GM12878 (cell line): ENCODE results near the gene SPAAR. TPM values are rescaled to one million over a fixed set of nuclear protein-coding genes. Genes with fewer than 3 reads are reported as not detected.

ENCODE experiments used
- BCL11A ChIP-seq: IDR thresholded peaks from 2 replicates; pipeline ENCODE4 v1.6.1; 2011; ENCODE audit warnings: low read depth, low read length
- MTA2 ChIP-seq: fragments of 450-650 bp; IDR thresholded peaks from 2 replicates; pipeline ENCODE4 v1.6.1; 2016; ENCODE audit warnings: low read depth, mild to moderate bottlenecking, moderate library complexity
- NR2F1 ChIP-seq: fragments of 450-650 bp; conservative IDR thresholded peaks from 2 replicates; pipeline ENCODE4 v1.6.1; 2017; ENCODE audit warnings: mild to moderate bottlenecking
- PAX5 ChIP-seq: IDR thresholded peaks from 2 replicates; pipeline ENCODE4 v1.6.1; 2011; ENCODE audit warnings: low read depth, low read length, borderline replicate concordance
- SPI1 ChIP-seq: IDR thresholded peaks from 2 replicates; pipeline ENCODE4 v1.6.1; 2011; ENCODE audit warnings: low read depth, mild to moderate bottlenecking, low read length, moderate library complexity, borderline replicate concordance; ENCODE audit not compliant: insufficient read depth
- TCF3 ChIP-seq: IDR thresholded peaks from 2 replicates; pipeline ENCODE4 v1.6.1; 2012; ENCODE audit warnings: low read depth, mild to moderate bottlenecking, low read length, borderline replicate concordance; ENCODE audit not compliant: insufficient read depth
- TCF7 ChIP-seq: IDR thresholded peaks from 2 replicates; pipeline ENCODE4 v1.6.1; 2014; ENCODE audit warnings: antibody characterized with exemption, borderline replicate concordance
- polyA plus RNA-seq, 11 experiments: library from polyadenylated mRNA; depleted of rRNA in 4 of 11; unstranded in 6 of 11; stranded (reverse) in 5 of 11; fragments of >200 nt; fragmentation: Nextera tagmentation in 4 of 11; fragmentation: Illumina TruSeq in 1 of 11; extraction: Ambion mirVana in 4 of 11; extraction: Trizol in 1 of 11; gene quantifications; 1 replicate in 1 of 11; 2 replicates in 10 of 11; pipeline versions ENCODE4 v1.2.1 to v1.2.3, GENCODE V29; 2011 to 2016; ENCODE audit warnings: inconsistent platforms in 2 of 11, missing spikeins in 2 of 11, low read depth in 1 of 11
- total RNA-seq, 4 experiments: library from RNA; depleted of rRNA in 3 of 4; stranded (reverse); fragments of >200 nt in 3 of 4; fragmentation: Illumina TruSeq in 1 of 4; extraction: Trizol in 1 of 4; gene quantifications; 2 replicates each; pipeline versions ENCODE4 v1.2.1 to v1.2.3, GENCODE V29; 2013 to 2021
- TF ChIP-seq, protein P1 (sequence below): fragments of 450-650 bp; formaldehyde crosslinking; IDR thresholded peaks from 2 replicates; pipeline ENCODE4 v1.5.0; 2022; ENCODE audit warnings: mild to moderate bottlenecking, missing genetic modification characterization
- TF ChIP-seq, protein P2 (sequence below), 3 experiments: IDR thresholded peaks in 2 of 3; conservative IDR thresholded peaks in 1 of 3; 2 replicates each; pipeline ENCODE4 v1.5.1; 2011; ENCODE audit warnings: low read depth in 3 of 3, low read length in 3 of 3, mild to moderate bottlenecking in 3 of 3, control low read depth in 2 of 3, moderate library complexity in 2 of 3, inconsistent platforms in 1 of 3, mixed read lengths in 1 of 3; ENCODE audit not compliant: control insufficient read depth in 2 of 3, insufficient read depth in 1 of 3; ENCODE audit errors: extremely low read depth in 1 of 3
- TF ChIP-seq, protein P3 (sequence below): fragments of 450-650 bp; IDR thresholded peaks from 2 replicates; pipeline ENCODE4 v1.6.1; 2017; ENCODE audit warnings: mild to moderate bottlenecking, moderate library complexity

The SPAAR gene
- total and polyA plus RNA-seq, 10 of the 15 experiments (the other 5 are each of a cell fraction or from before 2014, with no cell fraction given): not detected

DNA sequence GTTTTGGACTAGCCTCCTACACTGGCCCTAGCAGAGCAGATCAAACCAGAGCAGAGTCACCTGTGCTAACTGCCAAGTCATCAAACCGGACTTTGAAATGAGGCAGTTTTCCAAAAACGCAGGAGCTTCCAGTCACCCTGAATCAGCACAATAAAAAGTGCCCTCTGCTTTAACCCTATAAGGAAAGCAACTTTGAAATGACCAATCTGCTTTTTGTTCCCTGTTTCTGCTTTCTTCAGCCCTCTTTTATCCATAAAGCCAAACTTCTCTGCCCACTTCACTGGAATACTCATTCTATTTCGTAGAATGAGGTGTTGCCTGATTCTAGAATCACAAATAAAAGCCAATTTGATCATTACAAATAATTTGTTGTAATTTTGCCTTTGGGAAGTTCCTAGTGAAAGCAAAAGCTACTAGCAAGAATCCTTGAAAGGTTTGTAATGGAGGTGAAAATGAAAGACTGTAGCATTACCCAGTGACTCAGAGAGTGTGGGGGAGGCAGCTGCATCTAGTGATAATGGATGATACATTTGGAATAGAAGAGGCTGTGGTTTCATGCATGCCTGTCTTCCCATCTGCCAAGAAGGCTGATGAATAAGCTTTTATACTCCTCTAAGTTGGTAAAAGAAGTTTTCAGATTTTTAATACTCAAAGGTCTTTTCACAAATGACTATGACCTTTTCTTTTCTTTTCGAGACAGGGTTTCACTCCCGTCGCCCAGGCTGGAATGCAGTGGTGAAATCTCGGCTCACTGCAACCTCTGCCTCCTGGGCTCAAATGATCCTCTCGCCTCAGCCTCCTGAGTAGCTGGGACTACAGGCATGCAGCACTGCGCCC lies 14.9 kb downstream of the SPAAR start (continued):
- TF ChIP-seq SPI1 (no peak), MTA2 (no peak), NR2F1 (no peak), PAX5 (no peak), TCF7 (no peak), TCF3 (no peak), BCL11A (no peak)
- TF ChIP-seq, protein P1, sequence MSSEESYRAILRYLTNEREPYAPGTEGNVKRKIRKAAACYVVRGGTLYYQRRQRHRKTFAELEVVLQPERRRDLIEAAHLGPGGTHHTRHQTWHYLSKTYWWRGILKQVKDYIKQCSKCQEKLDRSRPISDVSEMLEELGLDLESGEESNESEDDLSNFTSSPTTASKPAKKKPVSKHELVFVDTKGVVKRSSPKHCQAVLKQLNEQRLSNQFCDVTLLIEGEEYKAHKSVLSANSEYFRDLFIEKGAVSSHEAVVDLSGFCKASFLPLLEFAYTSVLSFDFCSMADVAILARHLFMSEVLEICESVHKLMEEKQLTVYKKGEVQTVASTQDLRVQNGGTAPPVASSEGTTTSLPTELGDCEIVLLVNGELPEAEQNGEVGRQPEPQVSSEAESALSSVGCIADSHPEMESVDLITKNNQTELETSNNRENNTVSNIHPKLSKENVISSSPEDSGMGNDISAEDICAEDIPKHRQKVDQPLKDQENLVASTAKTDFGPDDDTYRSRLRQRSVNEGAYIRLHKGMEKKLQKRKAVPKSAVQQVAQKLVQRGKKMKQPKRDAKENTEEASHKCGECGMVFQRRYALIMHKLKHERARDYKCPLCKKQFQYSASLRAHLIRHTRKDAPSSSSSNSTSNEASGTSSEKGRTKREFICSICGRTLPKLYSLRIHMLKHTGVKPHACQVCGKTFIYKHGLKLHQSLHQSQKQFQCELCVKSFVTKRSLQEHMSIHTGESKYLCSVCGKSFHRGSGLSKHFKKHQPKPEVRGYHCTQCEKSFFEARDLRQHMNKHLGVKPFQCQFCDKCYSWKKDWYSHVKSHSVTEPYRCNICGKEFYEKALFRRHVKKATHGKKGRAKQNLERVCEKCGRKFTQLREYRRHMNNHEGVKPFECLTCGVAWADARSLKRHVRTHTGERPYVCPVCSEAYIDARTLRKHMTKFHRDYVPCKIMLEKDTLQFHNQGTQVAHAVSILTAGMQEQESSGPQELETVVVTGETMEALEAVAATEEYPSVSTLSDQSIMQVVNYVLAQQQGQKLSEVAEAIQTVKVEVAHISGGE (CRISPR knock-in tag): no peak
- TF ChIP-seq, protein P2, sequence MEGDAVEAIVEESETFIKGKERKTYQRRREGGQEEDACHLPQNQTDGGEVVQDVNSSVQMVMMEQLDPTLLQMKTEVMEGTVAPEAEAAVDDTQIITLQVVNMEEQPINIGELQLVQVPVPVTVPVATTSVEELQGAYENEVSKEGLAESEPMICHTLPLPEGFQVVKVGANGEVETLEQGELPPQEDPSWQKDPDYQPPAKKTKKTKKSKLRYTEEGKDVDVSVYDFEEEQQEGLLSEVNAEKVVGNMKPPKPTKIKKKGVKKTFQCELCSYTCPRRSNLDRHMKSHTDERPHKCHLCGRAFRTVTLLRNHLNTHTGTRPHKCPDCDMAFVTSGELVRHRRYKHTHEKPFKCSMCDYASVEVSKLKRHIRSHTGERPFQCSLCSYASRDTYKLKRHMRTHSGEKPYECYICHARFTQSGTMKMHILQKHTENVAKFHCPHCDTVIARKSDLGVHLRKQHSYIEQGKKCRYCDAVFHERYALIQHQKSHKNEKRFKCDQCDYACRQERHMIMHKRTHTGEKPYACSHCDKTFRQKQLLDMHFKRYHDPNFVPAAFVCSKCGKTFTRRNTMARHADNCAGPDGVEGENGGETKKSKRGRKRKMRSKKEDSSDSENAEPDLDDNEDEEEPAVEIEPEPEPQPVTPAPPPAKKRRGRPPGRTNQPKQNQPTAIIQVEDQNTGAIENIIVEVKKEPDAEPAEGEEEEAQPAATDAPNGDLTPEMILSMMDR (IDR thresholded peaks at IDR 0.05 in 2 of 3, conservative IDR thresholded peaks at IDR 0.05 in 1 of 3; ENCODE audit: control insufficient read depth in 2 of 3, extremely low read depth in 1 of 3, insufficient read depth in 1 of 3, low read depth in 3 of 3, low read length in 3 of 3): no peak
- TF ChIP-seq, protein P3, sequence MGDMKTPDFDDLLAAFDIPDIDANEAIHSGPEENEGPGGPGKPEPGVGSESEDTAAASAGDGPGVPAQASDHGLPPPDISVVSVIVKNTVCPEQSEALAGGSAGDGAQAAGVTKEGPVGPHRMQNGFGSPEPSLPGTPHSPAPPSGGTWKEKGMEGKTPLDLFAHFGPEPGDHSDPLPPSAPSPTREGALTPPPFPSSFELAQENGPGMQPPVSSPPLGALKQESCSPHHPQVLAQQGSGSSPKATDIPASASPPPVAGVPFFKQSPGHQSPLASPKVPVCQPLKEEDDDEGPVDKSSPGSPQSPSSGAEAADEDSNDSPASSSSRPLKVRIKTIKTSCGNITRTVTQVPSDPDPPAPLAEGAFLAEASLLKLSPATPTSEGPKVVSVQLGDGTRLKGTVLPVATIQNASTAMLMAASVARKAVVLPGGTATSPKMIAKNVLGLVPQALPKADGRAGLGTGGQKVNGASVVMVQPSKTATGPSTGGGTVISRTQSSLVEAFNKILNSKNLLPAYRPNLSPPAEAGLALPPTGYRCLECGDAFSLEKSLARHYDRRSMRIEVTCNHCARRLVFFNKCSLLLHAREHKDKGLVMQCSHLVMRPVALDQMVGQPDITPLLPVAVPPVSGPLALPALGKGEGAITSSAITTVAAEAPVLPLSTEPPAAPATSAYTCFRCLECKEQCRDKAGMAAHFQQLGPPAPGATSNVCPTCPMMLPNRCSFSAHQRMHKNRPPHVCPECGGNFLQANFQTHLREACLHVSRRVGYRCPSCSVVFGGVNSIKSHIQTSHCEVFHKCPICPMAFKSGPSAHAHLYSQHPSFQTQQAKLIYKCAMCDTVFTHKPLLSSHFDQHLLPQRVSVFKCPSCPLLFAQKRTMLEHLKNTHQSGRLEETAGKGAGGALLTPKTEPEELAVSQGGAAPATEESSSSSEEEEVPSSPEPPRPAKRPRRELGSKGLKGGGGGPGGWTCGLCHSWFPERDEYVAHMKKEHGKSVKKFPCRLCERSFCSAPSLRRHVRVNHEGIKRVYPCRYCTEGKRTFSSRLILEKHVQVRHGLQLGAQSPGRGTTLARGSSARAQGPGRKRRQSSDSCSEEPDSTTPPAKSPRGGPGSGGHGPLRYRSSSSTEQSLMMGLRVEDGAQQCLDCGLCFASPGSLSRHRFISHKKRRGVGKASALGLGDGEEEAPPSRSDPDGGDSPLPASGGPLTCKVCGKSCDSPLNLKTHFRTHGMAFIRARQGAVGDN: no peak
- TF ChIP-seq, all 136 proteins: peak for 0
